ES-I3 (cell line): ENCODE measurements around the gene NCK2.

Experiments used
- H3K36me3 ChIP-seq: 2 replicates; pipeline ENCODE4 v1.6.1; 2013; ENCODE audit warnings: mild to moderate bottlenecking, low read length, control low read depth, moderate library complexity; ENCODE audit not compliant: insufficient read depth
- H3K4me1 ChIP-seq: 2 replicates; pipeline ENCODE4 v1.6.1; 2013; ENCODE audit warnings: mild to moderate bottlenecking, control low read depth, low read length; ENCODE audit not compliant: insufficient read depth
- H3K9ac ChIP-seq: 2 replicates; pipeline ENCODE4 v1.6.1; 2013; ENCODE audit warnings: low read depth, mild to moderate bottlenecking, low read length, moderate library complexity
- H3K9me3 ChIP-seq: 2 replicates; pipeline ENCODE4 v1.6.1; 2013; ENCODE audit warnings: mild to moderate bottlenecking, low read length, moderate library complexity; ENCODE audit not compliant: control insufficient read depth, insufficient read depth

Gene NCK2

DNA sequence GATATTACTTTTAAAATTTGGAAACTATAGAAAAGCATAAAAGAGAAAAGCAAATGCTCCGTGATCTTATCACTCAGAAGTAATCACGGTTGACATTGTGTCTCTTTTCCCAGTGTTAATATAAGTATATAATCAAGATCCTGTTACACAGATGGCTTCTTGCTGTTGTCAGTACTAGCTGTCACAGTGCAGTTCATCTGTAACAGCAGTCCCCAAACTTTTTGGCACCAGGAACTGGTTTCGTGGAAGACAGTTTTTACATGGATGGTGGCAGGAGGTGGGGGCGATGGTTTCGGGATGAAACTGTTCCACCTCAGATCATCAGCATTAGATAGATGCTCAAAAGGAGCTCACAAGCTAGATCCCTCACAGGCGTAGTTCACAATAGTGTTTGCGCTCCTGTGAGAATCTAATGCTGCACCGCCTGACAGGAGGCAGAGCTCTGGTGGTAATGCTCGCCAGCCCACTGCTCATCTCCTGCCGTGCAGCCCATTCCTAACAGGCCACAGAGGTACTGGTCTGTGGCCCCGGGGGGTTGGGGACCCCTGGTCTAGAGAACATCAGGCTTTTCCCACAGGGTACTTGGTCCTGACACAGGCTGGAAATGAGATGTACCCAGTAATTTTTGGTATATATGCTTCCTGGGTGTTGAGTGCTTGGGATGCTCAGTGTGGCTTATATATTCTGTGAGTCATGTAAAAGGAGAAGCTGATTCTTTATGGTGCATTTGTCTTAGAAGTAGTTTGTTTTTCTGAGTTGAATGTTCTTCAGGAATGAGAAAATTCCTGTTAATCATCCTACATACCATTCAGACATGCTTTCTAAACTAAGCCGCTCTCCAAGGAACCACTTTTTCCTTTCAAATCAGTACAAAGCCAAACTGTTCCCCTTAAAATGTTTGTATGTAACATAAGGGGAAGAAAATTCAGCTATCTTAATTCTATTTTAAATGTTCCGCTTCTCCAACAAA lies 121.8 kb downstream of the NCK2 start:
- Histone ChIP-seq H3K36me3 (no peaks in the 10 kb centered on the region), H3K9me3 (no peaks in the 10 kb centered on the region), H3K4me1 (peaks cover 6% of the 10 kb centered on the region; the same call in 1 of the 2 replicates), H3K9ac (no peak overlapping the region)

DNA sequence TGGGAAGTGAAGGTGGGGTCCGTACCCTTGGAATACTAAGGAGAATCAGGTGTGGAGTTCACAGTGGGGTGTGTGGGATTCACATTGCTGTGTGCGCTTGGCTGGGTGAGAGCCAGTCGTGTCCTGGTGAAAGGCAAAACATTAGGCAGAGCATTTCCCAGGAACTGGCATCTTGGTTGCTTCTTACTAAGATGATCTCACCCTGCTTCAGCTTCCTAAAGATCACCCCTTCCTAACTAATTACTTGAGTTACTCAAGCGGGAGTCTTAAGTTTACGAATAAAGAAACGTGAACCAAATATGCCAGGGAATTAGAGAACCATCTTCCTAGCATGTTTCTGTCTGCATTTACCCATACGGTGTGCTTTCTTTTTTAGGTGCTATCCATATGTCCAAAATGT lies 122.9 kb downstream of the NCK2 start:
- H3K4me1 ChIP-seq: peaks cover 6% of the 10 kb centered on the region; the same call in 1 of the 2 replicates
- H3K9ac ChIP-seq: no peak overlapping the region
- no peaks in the 10 kb centered on the region for H3K36me3 ChIP-seq
- H3K9me3 ChIP-seq: no peaks in the 10 kb centered on the region

DNA sequence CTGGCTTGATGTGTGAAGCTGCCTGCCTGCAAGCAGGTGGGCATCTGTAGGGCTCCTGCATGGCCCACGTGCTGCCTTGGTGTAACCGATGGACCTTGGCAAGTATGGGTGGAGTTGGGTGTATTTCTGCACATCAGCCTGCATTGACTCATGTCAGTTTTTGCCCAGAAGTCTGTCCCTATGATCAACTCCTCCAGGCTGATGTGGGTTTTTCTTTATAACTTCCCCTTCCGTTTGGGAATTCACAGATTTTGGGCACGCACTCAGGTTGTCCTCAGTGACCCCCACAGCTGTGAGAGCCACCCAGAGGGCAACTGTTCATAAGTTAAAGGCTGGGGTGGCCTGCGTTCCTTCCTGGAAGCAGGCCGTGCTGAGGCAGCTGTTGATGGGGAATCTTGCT lies 123.3 kb downstream of the NCK2 start:
- peaks cover 6% of the 10 kb centered on the region; the same call in 1 of the 2 replicates for H3K4me1 ChIP-seq
- H3K9me3 ChIP-seq: no peaks in the 10 kb centered on the region
- H3K9ac ChIP-seq: no peak overlapping the region
- no peaks in the 10 kb centered on the region for H3K36me3 ChIP-seq

DNA sequence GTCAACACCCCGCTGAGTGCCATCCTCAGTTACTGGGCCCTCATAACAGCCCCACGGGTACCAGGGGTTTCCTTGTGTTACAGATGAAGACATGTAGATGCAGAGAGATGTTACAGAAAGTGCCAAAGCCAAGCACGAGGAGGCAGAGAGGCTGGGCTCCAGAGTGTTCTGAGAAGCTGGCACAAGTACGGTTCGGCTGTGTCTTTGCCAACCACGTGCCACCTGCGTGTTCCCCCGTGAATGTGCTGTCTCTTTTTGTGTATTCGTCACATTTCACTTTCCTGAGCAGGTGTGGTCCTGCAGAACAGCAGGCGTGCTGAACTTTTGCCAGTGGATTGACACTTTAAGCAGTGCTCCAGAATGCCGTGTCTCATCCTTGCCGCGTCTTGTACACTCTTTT lies 124.6 kb downstream of the NCK2 start:
- Histone ChIP-seq H3K9ac (no peak overlapping the region), H3K4me1 (peaks cover 11% of the 10 kb centered on the region), H3K36me3 (no peaks in the 10 kb centered on the region)

DNA sequence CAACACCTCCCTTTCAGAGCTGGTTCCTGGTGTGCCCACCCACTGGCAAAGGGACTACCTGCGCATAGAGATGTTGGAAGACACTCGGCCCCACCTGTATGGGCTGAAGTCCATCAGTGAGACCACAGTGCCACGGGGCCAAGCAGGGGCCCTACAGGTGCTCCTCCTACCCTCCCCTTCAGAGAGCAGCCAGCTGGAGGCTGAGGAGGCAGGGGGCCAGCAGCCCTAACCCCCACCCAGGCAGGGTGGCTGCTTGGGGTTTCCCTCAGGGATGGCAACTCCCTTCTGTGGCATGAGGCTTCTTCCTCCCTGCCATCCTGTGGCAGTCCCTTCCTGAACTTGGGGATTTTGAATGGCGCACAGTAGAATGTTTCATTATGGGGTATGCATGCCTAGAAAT lies 125.3 kb downstream of the NCK2 start:
- no peaks in the 10 kb centered on the region for H3K36me3 ChIP-seq
- peaks cover 11% of the 10 kb centered on the region for H3K4me1 ChIP-seq
- no peak overlapping the region for H3K9ac ChIP-seq
- no peaks in the 10 kb centered on the region for H3K9me3 ChIP-seq

More for the DNA sequence above, 124.6 kb downstream of the NCK2 start:
- H3K9me3 ChIP-seq: no peaks in the 10 kb centered on the region

DNA sequence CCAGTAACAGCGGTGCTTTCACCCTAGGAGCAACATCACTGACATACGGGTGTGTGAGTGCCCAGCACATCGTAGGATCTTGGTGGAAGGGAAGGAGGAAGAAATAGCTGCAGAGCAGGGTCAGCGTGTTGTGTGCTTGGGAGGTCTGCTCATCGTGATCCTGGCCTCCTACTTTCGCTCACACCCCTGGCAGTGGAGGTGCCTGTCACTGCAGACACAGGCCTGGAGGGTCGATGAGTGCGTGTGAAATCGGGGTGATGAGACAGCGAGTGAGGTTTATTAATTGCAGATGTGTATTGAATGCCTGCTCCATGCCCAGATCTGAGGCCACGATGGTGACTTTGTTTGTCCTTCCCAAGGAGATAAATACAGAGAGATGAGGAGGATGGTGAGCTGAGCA lies 126.1 kb downstream of the NCK2 start:
- H3K4me1 ChIP-seq: peaks cover 11% of the 10 kb centered on the region

DNA sequence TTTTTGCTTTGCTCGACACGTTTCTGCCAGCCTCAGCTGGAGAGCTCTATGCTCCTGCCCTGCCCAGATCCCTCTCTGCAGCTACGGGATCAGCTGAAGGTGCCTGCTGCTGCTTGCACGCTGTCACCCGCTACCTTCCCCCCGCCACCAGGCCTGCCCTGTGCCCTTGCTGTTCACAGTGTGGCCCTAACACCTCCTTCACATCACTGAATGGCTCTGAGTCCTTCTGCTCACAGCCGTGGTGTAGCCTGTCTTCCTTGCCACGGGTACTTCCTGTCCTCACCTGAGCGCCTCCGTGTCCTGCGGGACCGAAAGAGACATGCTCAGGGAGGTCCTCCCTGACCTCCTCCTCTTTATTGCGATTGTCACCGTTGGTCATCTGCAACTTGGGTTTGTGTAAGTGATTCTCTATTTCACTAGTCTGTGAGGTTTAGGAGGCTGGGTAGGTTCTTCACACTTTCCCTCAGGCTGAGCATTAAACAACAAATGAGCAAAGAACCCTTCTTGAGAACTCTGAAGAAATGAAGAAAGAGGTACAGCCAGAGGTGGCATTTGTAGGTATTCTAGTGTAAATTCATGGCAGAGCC lies 127.5 kb downstream of the NCK2 start:
- no peak overlapping the region for H3K9ac ChIP-seq
- no peaks in the 10 kb centered on the region for H3K36me3 ChIP-seq
- H3K9me3 ChIP-seq: no peaks in the 10 kb centered on the region
- H3K4me1 ChIP-seq: peaks cover 5% of the 10 kb centered on the region

More for the DNA sequence above, 126.1 kb downstream of the NCK2 start:
- Histone ChIP-seq H3K36me3 (no peaks in the 10 kb centered on the region), H3K9ac (no peak overlapping the region), H3K9me3 (no peaks in the 10 kb centered on the region)

DNA sequence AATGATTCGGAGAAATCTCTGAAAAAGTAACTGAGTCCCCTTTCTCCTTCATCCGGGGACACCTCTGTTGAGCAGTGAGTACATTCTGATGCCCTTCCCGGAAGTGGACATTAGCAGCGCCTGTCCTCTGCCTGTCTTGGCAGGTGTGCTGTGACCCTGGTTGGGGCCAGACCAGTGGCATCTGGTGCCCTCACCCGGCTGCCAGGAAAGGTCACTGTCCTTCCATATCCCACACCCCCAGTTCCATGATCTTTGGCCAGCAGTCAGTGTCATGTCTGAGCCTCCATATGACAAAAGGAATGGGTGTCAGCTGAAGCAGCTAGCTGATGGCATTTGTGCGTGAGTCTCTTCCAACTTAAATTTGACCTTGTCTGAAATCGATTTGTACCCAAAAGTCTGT lies 128.1 kb downstream of the NCK2 start:
- Histone ChIP-seq H3K36me3 (no peaks in the 10 kb centered on the region), H3K9ac (no peak overlapping the region), H3K9me3 (no peaks in the 10 kb centered on the region), H3K4me1 (peaks cover 5% of the 10 kb centered on the region)

DNA sequence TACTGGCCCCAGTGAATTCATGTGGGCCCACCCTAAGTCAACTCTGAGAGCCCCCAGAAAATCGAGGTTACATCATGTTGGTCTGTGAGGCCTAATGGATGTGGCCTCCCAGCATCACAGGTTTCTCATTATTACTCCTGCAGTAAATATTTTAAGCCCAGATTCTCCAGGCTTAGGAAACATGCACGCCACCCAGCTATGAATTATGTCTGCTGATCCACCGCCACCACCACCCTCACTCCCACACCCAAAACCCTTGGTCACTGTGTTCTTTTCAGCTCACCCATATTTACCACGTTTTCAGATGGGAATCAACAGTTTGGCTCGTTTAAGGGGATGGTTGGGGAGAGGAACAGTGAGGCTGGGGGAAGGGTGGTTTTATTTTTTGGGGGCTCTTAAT lies 128.6 kb downstream of the NCK2 start:
- Histone ChIP-seq H3K9ac (no peak overlapping the region), H3K36me3 (no peaks in the 10 kb centered on the region), H3K4me1 (peaks cover 5% of the 10 kb centered on the region), H3K9me3 (no peaks in the 10 kb centered on the region)

DNA sequence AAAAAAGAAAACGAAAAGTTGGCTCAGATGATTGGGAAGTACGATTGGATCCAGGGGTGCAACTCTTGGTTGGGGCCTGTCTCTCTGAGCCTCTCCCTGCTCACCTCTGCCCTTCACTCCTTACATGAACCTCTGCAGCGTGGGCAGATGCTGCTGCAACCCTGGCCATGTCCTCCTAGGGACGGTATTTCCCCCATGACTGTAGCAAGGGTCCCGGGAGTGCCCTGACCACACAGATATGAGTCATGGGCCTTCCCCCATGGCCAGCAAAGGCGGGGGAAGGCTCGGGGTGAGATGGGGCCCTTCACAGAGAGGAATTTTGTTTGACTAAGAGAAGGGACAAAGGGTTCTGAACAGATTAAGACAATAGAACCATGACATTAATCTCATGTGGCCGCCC lies 129.0 kb downstream of the NCK2 start:
- Histone ChIP-seq H3K4me1 (peaks cover 5% of the 10 kb centered on the region), H3K9me3 (no peaks in the 10 kb centered on the region), H3K36me3 (no peaks in the 10 kb centered on the region), H3K9ac (no peak overlapping the region)

DNA sequence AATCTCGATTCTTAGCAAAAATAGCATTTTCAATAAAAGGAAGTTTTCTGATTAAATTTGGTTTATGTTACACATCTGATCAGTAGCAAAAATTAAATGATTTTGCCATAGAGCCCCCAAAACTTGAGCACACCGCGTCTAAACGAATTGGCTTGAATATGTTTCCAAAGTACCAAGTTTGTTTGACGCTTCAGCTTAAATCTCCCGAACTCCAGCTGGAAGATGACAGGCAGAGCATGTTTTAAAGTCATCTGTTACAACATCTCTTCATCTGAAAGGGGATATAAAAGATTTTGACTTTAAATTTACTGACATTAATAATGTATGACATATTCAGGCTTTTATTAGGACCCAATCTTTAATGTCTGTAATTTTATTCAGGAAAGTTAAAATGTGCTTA lies 129.8 kb downstream of the NCK2 start:
- Histone ChIP-seq H3K9ac (no peak overlapping the region), H3K9me3 (no peaks in the 10 kb centered on the region), H3K36me3 (no peaks in the 10 kb centered on the region), H3K4me1 (peaks cover 5% of the 10 kb centered on the region)

DNA sequence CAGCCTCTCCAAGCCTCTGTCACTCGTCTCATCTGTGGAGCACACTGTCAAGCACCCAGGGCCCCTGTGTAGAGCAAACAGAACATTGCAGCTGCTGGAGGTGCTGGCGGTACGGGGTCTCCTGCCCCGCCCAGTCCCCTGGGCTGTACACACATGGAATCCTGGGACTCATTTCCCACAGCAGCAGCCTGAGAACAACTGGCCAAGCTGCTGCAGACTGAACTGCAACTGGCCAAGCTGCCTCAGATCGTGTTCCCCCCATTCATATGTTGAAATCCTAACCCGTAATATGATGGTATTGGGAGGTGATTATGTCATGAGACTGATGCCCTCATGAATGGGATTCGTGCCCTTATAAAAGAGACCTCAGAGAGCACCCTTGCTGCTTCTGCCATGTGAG lies 130.5 kb downstream of the NCK2 start:
- peaks cover 5% of the 10 kb centered on the region for H3K4me1 ChIP-seq
- no peaks in the 10 kb centered on the region for H3K36me3 ChIP-seq
- H3K9me3 ChIP-seq: no peaks in the 10 kb centered on the region
- H3K9ac ChIP-seq: no peak overlapping the region

DNA sequence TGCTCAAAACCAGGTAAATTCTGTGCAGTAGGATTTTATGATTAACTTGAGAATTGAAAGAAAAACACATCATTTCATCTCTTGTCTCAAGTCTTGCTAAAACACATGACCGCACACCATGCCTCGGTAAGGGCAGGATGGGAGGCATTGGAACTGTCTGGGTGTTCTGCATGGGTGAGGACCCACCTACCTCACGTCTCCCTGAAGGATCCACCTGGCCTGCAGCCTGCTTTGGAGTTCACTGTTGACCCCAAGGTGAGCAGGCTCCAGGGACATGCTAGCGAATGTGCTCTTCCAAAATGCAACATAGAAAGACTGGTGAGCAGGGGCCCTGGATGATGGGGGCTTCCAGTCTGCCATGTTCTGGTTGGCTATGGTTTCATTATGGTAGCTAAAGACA lies 131.5 kb downstream of the NCK2 start:
- H3K4me1 ChIP-seq: peaks cover 5% of the 10 kb centered on the region
- no peaks in the 10 kb centered on the region for H3K9me3 ChIP-seq
- H3K9ac ChIP-seq: no peak overlapping the region

DNA sequence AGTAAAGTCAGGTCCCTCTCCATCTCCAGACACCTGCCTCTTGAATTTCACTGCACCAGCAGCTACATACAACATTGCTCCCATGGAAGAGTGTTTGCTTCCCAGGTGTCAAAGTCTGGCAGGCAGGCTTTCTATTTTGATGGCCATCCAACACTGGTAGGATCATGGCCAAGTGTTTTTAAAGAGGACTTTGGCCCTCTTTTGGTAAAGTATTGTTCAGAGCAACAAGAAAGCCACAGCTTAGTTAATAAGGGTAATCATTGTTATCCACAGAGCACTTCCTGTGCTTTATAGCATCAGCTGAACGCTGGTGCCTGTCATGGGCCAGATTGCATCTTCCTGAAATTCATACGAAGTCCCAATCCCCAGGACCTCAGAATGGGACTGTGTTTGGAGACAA lies 133.2 kb downstream of the NCK2 start:
- H3K9ac ChIP-seq: no peak overlapping the region

More for the DNA sequence above, 131.5 kb downstream of the NCK2 start:
- no peaks in the 10 kb centered on the region for H3K36me3 ChIP-seq

More for the DNA sequence above, 133.2 kb downstream of the NCK2 start:
- Histone ChIP-seq H3K4me1 (peaks cover 5% of the 10 kb centered on the region), H3K36me3 (no peaks in the 10 kb centered on the region), H3K9me3 (no peaks in the 10 kb centered on the region)
